ENCODE data around the gene ABCF2.
A peak's percentile ranks its signal among the peaks of the same experiment; 100 is the strongest.

Gene ABCF2

DNA sequence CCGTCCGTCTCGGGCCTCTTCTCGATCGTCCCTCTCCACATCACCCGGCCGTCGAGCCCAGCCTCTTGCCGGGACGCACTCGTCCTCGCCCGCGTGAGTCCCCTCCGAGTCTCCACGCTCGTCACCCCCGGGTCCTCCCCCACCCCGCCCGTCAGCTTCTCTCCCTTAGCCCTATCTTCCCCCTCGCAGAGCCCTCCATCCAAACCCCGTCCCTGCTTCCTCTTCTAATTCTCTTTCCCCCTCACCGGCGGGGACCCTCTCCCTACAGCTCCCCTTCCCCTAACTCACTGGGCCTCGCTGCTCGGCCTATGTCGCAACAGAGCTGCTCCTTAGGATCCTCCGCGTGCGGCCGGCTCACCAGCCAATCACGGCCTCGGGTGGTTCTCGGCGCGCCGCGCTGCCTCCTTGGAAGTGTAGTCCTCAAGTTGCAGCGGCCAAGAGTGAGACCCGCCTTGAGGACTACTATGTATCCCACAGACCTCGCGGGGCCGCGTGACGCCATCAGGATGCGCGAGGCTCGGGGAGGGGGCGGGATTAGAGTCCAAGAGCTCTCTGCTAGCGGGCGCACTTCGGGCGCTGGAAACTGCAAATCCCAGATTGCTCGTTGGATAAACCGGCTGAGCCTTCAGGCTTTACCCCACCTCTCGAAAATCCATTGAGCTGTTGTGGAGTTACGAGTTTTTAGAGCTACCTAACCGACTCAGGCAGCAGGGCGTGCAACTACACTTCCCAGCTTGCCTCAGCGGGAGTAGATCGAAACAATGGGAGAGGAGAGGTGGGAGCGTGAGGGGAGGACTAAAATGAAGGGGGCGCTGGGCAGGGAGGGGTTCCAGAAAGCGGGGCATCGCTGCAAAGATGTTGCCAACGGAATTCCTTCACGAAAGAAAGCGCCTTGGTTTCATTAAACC is at the start of gene ABCF2:
TSS of gene ABCF2 (minus strand) at position 331 of the 908 bp plus-strand sequence. CDS start 747 bp downstream, outside the sequence.
- peak; percentile 99 for DNase-seq (ENCODE audit: low spot score)

DNA sequence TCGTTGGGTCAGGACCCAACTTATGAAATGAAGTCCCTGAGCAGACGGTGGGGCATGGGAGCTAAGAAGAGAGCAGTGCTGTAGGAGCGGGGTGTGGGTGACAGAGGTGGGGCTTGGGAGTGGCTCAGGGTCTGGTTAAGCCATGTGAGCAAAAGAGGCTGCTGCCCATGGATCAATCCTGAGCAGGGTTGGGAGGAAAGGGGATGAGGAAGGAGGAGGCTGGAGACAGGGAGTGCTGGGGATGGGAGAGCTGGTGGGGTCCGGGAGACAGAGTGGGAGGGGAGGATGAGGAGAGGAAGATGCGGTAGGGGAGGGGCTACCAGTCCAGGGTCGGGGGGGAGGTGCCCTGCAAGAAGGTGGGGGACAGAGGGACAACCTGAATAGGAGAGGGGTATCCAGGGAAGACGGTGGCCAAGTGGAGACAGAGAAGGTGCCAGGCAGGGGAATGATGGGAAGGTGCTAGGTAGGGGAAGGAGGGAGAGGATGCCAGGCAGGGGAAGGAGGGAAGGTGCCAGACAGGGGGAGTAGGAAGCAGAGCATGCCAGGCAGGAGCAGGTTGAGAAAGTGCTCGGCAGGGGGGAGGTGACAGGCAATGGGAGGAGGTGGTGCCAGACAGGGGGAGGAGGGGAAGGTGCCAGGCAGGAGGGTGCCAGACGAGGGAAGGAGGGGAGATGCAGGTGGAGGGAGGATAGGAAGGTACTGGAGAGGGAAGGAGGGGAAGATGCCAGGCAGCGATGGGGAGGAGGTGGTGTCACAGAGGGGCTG is 49.0 kb upstream of the ABCF2 start:
- no peak for DNase-seq (ENCODE audit: low spot score)

DNA sequence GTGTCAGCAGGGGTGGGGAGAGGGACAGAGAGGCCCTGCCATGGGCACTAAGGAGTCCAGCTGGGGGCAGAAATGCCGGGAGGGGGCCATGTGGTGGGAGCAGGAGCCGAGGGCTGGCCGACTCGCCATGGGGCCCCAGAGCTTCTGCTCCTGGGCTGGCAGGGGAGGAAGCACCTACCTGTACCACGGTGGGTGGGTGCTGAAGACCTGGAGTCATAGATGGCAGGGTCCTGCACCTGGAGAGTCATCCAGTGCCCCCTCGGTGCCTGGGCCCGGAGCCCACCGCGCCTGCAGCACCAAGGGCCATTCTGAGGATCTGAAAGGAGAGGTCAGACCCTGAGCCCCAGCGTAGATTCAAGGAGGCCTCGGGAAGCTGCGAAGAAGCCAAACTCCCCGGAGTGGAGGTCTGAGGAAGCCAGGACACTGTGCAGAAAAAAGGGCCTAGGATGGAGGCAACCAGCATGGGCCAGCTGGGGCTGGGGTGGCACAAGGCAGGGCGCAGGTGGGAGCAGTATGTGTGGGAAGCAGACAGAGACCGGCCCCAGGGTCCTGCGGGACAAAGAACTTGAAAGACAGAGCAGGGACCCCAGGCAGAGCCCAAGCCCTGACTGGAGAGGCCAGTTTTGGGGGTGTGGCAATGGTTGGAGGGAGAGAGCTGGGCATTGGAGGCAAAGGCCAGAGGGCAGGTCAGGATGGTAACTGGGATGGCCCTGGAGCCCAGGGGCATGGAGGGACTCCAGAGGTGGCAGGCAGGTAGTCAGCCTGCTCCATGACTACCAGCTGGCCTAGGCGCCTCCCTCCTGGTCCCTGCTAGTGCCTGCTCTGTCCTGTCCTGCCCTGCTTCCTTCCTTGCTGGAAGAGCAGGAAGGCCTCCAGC is 48.2 kb upstream of the ABCF2 start:
- DNase-seq (ENCODE audit: low spot score) = no peak

DNA sequence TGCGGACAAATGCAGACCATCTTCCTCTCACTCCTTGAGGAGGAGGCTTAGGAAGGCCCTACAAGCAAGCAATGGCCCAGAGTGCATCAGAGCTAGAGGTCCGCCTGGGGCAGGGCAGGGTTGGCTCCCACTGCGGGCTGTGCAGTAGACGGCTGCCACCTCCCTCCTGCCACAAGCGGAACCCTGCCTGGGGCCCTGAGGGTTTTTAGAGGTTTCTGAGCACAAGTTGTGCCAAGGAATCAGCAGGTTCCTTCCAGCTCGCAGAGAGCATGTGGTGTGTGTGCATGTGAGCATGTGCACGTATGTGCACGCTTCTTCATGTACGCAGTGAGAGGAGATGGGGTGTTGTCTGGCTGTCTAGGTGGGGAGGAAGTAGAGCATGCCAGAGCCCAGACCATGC is 47.4 kb upstream of the ABCF2 start:
- no peak for DNase-seq (ENCODE audit: low spot score)

DNA sequence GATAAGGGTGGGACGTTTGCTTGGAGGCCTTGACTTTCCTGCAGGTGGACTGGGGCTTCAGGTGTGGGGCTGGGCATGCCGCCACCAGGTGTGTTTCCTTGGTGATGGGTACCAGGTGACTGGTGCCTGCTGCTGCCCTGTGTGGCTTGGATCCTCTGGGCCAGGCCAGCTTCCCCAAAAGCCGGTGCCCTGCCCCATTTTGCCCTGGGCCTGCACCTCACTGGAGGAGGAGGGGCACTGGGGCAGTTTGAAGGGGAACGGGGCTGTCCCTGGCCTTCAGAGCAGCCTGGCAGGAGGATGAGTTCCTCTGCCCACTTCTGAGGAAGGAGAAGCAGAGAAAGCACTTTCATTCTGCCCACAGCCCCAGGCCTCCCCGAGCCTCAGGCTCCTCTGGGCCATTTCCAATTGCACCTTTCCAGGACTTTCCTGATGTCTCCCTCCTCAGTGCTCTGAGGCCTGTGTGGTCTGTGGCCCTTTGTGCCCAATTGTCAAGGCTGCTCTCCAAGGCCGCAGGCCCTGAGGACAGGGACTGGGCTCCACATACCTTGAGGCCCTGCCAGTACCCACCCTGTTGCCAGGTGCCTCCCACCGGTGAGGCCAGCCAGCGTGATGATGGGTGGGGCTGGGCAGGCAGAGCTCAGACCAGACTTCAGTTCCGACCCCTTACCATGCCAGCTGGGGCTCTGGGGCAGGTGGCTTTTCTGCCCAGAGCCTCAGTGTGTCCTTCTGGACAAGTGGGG is 46.8 kb upstream of the ABCF2 start:
- DNase-seq (ENCODE audit: low spot score) = no peak

DNA sequence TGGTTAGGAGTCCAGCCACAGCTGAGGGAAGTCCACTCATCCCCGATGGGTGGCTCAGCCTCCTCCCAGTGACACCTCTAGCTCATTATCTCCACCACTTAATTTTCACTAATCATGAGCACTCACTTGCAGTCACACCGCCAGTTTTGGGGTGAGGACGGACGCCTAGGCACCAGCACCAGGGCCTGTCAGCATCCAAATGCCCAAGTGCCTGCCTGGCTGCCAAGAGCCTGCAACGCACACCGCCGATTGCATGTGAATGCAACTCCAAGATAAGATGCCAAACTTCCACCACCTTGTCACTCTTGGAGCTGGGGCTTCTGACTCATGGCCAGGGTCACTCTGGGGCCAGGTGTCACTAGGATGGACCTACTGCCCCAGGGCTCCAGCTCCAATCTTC is 45.9 kb upstream of the ABCF2 start:
- no peak for DNase-seq (ENCODE audit: low spot score)

DNA sequence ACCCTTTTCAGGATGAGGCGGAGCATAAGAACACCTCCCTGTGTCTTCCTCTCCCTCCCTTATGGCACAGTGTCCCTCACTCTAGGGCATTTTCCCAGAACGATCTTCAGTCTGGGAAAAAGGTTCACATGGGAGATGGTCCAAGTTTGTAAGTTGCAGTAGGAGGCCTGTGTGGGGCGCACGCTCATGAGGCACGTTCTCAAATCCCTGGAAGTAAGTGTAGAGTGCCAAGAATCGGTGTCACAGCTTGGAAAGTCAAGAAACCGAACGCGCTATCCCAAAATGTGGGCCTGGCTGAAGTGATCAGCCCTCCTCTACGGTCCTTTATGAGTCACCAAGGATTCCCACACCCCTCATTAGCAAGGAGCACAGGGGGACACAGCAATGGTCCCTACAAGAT is 45.4 kb upstream of the ABCF2 start:
- DNase-seq (ENCODE audit: low spot score) = no peak

DNA sequence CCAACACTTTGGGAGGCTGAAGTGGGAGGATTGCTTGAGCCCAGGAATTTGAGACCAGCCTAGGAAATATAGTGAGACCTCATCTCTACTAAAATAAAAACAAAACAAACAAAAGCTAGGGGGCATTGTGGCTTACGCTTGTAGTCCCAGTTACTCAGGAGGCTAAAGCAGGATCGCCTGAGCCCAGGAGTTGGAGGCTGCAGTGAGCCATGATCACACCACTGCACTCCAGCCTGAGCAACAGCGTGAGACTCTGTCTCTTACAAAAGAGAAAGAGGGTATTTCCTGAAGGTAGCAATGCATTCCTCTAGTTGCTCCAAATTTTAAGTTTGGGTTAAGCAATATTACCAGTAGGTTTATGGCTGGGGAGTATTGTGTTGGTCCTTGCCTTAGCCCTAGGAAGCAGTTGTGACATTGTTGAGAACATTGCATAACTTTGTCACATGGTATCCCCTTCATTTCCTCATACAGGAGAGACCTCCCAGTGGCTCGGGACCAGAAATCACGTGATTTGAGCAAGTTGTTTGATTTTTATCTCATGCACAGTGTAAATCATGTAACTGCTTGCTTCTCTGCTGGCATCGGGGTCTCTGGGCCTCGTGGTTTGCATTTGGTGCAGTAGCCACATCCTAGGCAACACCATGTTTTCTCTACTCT is 44.8 kb upstream of the ABCF2 start:
- DNase-seq (ENCODE audit: low spot score) = peak; percentile 85

DNA sequence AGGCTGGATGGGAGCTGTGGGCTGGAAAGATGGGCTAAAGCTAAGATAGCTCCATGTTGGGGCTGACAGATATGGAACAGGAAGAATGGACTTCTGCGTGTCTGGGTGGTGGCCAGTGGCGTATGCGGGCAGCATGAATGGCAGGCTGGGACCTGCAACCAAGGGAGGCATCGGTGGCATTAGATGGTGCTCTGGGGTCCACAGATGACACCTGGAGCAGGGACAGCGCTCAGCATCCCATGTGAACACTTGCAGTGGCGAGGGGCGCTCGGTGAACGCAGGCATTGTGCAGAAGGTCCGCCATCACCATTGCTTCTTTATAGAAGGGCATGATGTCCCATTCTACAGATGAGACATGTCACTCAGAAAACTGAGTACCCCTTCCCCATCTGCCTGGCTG is 42.5 kb upstream of the ABCF2 start:
- no peak for DNase-seq (ENCODE audit: low spot score)

DNA sequence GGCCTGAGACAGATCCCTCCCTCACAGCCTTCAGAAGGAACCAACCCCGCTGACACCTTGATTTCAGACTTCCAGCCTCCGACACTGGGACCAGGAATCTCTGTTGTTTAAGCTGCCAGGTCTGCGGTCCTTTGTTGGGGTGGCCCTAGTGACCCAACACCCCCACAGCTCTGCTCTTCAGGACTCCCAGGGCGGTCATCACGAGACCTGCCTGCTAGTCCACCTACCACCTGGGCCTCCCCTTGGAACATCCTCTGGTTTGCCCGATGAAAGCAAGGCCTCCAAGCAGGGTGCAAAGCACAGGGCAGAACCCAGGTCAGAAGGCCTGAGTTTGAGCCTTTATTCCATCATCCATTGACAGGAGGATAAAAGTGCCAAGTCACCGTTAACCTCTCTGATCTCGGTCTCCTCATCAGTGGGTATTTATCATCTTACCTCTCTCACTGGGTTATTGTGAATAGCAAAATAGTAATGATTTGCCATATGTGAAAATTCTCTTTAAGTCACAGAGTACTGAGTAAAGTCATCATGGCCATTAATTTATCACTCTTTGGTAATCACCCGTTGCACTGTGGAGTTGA is 38.4 kb upstream of the ABCF2 start:
- DNase-seq (ENCODE audit: low spot score) = no peak

DNA sequence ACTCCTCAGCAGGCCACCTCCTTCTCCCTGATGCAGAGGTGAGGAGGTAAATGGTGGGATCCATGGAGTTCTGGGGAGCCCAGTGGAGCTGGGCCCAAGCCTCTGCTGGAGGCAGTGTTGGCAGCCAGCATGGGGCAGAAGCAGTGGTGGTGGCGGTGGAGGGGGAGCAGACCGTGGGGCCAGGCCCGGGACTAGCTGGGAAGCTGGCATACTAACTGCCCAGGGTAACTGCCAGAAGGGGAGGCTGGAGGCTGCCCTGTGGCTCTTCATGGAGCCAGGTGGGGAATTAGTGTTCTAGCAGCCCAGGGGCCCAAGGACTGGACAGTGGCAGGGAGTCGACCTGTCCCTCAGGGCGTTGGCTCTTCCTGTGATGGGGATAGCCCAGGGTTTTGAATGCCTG is 37.6 kb upstream of the ABCF2 start:
- DNase-seq (ENCODE audit: low spot score) = no peak

DNA sequence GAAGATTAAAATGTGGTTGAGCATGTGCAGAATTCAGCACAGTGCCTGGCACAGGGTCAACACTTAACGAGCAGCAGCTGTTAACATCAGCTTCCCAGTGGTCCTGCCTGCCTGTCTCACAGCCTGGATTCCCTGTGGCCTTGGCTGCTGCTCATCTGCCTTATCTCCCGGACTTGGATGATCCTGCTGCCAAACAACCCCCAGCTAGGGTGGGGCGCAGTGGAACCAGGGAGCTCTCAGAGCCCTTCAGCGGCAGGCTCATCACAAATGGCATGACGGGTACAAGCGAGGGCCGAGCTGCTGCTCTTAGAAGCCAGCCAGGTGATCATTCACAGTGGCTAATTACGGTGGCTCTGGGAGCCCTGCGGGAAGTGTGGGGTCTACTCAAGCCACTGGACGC is 34.5 kb upstream of the ABCF2 start:
- no peak for DNase-seq (ENCODE audit: low spot score)

DNA sequence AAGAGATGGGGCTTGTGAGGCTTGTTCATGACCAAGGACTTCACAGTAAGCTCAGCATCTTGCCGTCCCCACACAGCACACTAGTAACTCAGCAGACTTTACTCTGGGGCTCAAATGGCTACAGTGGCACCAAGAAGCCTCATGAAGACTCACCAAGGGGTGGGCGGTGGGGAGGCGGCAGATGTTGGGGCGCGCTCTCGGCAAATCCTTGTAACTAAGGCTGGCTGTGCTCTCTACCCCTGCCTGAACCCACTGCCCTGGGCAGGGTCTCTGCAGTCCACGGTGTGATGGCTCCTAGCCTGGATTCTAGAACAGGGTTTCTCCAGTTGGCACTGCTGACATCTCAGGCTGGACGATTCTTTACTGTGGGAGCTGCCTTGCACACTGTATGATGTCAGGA is 33.9 kb upstream of the ABCF2 start:
- DNase-seq (ENCODE audit: low spot score) = no peak

DNA sequence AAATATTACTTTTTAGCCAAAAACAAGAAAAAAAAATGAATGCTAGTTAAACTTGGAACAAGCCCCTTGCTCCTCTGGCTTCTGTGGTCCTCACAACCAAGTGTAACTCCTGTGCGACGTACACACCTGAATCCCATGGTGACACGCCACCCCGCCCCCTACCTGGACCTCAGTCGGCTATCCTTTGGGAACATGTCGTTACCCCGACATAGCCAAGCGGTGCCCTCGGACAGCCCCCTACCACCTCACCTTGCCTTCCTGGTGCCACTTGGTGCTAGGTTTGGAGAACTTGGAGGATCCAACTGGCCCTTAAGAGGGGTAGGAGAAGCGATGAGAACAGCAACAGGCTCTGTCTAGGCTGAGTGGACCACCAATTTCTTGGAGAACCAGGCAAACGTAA is 33.5 kb upstream of the ABCF2 start:
- DNase-seq (ENCODE audit: low spot score) = no peak

DNA sequence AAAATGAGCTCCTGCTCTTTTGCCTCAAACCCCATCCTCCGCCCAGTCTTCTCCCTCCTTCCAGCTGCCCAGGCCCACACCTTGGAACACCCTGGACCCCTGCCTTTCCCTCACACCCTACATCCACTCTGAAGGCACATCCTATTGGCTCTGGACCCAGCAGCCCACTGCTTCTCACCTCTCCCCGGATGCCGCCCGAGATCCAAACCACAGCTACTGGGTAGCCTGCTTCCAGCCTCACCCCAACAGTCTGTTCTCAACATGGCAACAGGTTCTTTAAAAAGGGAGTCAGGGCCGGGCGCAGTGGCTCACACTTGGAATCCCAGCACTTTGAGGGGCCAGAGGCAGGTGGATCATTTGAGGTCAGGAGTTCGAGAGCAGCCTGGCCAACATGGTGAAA is 31.0 kb upstream of the ABCF2 start:
- no peak for DNase-seq (ENCODE audit: low spot score)

DNA sequence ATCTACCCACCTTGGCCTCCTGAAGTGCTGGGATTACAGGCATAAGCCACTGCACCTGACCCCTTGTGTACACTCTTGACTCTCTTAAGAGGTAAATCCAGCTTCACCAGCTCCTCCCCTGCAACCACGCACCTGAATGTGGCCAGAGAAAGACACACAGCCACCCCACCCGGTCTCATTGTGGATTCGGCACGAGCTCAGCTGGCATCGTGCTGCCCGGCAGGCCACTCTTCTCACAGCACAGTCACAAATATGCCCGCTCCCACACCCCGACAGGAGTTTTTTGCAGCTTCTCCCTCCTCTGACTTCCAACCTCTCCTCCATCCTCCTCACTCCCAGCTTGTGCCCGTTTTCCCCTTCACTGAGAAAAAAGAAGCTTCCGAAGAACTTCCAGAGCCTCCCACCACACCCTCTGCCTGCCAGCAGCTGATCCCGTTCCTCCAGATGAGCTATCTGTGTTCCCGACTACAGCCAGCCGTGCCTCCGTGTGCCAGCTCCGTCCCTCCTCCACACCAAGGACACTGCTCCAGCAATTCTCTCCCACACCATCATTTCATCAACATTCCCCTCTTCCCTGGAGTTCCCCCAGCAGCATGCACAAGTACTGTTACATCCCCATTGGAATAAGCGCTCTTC is 29.5 kb upstream of the ABCF2 start:
- DNase-seq (ENCODE audit: low spot score) = no peak

DNA sequence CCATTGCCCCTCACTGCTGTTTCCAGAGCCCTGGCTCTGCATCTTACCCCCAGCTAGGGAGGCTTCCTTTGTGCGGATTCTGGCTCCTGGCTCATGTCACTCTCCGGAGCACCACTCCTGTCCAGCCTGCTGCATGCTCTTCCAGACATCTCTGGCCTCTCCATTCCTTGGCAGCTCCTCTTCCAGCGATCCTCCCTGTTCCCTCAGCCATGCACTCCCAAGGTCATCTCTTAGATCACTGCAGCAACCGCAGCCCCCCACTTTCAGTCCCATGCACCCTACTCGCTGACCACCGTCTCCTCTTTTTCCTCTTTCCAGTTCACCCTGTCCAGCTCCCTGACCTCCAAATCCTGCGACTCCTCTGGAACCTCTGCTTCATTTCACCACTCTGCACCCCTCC is 28.4 kb upstream of the ABCF2 start:
- DNase-seq (ENCODE audit: low spot score) = no peak

DNA sequence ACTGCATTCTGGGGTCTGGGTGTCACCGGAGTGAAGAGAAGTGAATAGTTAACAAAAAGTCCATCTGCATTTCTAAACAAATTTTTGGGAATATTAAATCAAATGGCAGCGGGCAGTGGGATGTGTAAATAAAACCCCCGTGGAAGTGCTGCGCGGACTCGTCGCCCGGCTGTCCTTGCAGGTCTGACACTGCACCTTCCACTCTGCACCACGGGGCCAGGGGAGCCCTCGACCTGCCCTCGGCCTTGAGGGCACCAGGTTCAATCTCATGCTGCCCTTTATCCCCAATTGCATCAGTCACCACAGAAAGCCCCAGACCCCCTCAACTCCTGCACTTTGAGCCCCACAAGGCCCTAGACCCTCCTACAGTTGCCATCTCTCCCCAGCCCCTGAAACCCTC is 27.8 kb upstream of the ABCF2 start:
- no peak for DNase-seq (ENCODE audit: low spot score)

DNA sequence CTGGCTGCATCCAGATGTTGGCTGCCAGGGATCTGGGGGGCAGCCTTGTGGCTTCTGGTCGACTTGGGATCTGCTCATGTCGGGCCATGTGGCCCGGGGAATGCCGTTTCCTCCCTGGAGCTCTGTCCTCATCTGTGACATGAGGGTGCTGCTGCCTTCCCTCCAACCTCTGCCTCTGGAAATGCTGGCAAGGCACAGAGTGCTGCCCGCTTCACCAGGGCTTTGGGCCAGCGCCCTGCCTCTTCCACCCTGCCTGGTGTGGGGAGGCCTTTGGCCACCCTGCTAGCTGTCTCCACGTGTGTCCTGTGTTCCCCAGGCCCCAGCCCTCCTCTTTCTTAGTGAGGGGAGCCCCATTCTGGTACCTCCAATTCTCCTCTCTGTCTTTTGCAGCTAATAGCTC is 27.3 kb upstream of the ABCF2 start:
- no peak for DNase-seq (ENCODE audit: low spot score)
